C4-2B (cell line): ENCODE results near the gene MORC3.

Experiments
- ZFX ChIP-seq: fragments of 450-650 bp; IDR thresholded peaks from 2 replicates; pipeline ENCODE4 v1.6.1; 2017
- TF ChIP-seq, protein P1 (sequence below): fragments of 450-650 bp; conservative IDR thresholded peaks from 2 replicates; pipeline ENCODE4 v1.5.1; 2017; ENCODE audit warnings: mild to moderate bottlenecking

DNA sequence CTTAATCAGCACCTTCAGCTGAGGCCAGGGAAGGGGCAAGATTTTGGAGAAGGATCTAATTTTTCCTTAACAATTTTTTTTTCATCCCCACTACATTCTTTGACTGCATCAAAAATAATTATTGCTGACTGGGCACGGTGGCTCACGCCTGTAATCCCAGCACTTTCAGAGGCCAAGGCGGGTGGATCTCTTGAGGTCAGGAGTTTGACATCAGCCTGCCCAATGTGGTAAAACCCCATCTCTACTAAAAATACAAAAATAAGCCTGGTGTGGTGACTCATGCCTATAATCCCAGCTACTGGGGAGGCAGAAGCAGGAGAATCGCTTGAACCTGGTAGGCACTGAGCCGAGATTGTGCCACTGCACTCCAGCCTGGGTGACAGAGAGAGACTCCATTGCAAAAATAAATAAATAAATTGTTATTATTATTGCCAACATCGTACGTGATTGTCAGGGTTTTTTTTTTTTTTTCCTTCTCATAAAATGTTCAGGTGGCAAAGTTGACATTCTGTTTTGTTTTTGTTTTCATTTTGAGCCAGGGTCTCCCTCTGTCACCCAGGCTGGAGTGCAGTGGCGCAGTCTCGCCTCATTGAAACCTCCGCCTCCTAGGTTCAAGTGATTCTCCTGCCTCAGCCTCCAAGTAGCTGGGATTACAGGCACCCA lies 37.3 kb upstream of the MORC3 start:
- TF ChIP-seq, protein P1, sequence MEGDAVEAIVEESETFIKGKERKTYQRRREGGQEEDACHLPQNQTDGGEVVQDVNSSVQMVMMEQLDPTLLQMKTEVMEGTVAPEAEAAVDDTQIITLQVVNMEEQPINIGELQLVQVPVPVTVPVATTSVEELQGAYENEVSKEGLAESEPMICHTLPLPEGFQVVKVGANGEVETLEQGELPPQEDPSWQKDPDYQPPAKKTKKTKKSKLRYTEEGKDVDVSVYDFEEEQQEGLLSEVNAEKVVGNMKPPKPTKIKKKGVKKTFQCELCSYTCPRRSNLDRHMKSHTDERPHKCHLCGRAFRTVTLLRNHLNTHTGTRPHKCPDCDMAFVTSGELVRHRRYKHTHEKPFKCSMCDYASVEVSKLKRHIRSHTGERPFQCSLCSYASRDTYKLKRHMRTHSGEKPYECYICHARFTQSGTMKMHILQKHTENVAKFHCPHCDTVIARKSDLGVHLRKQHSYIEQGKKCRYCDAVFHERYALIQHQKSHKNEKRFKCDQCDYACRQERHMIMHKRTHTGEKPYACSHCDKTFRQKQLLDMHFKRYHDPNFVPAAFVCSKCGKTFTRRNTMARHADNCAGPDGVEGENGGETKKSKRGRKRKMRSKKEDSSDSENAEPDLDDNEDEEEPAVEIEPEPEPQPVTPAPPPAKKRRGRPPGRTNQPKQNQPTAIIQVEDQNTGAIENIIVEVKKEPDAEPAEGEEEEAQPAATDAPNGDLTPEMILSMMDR, result no peak
- TF ChIP-seq ZFX, result no peak
